WI38 (cell line): ENCODE results near the gene USP30.

Source experiments
- H3K4me3 ChIP-seq: 2 replicates; pipeline ENCODE4 v1.5.1; 2011; ENCODE audit warnings: low read depth, mild to moderate bottlenecking, control low read depth, low read length
- TF ChIP-seq, protein P1 (sequence below): IDR thresholded peaks from 2 replicates; pipeline ENCODE4 v1.5.1; 2012; ENCODE audit warnings: low read depth, mild to moderate bottlenecking, control low read depth, low read length

The USP30 gene

GRCh38 chr12:109054520-109054919 lies 2.1 kb downstream of the USP30 start:
- H3K4me3 ChIP-seq, result no peak overlapping the region
- TF ChIP-seq, protein P1, sequence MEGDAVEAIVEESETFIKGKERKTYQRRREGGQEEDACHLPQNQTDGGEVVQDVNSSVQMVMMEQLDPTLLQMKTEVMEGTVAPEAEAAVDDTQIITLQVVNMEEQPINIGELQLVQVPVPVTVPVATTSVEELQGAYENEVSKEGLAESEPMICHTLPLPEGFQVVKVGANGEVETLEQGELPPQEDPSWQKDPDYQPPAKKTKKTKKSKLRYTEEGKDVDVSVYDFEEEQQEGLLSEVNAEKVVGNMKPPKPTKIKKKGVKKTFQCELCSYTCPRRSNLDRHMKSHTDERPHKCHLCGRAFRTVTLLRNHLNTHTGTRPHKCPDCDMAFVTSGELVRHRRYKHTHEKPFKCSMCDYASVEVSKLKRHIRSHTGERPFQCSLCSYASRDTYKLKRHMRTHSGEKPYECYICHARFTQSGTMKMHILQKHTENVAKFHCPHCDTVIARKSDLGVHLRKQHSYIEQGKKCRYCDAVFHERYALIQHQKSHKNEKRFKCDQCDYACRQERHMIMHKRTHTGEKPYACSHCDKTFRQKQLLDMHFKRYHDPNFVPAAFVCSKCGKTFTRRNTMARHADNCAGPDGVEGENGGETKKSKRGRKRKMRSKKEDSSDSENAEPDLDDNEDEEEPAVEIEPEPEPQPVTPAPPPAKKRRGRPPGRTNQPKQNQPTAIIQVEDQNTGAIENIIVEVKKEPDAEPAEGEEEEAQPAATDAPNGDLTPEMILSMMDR, result no peak

GRCh38 chr12:109056891-109057290 lies 4.5 kb downstream of the USP30 start:
- TF ChIP-seq, protein P1, result no peak
- no peak overlapping the region for H3K4me3 ChIP-seq

- TF ChIP-seq, protein P1, result no peak
- no peak overlapping the region for H3K4me3 ChIP-seq
These were observed 5.0 kb downstream of the USP30 start for GRCh38 chr12:109057376-109057775.

DNA sequence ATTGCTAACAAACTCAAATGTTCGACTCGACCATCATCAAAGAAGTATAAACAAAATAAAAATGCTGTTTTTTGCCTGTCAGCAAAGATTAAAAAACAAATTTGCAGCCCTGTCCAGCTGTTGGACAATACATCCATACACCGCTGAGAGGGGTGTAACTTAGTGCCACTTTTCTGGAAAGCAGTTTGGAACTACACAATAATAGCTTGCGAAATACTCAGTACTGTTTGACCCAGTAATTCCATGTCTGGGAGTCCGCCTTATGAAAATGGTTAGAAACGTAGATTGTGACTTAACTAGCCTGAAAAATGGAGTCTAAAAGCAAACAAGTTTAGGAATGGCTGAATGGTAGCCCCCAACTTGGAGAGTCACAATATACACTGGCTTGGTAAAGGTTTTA lies 6.4 kb downstream of the USP30 start:
- no peak overlapping the region for H3K4me3 ChIP-seq
- TF ChIP-seq, protein P1, result no peak

DNA sequence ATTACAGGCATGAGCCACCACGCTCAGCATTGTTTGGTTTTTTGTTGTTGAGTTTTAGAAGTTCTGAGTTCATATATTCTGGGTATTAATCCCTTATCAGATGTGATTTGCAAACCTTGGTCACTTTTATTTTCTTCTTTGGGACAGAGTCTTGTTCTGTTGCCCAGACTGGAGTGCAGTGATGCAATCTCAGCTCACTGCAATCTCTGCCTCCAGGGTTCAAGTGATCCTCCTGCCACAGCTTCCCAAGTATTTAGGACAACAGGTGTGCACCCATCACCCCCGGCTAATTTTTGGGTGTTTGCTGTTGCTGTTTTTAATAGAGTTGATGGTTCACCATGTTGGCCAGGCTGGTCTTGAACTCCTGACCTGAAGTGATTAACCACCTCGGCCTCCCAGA lies 11.8 kb downstream of the USP30 start:
- TF ChIP-seq, protein P1, result no peak
- no peak overlapping the region for H3K4me3 ChIP-seq

DNA sequence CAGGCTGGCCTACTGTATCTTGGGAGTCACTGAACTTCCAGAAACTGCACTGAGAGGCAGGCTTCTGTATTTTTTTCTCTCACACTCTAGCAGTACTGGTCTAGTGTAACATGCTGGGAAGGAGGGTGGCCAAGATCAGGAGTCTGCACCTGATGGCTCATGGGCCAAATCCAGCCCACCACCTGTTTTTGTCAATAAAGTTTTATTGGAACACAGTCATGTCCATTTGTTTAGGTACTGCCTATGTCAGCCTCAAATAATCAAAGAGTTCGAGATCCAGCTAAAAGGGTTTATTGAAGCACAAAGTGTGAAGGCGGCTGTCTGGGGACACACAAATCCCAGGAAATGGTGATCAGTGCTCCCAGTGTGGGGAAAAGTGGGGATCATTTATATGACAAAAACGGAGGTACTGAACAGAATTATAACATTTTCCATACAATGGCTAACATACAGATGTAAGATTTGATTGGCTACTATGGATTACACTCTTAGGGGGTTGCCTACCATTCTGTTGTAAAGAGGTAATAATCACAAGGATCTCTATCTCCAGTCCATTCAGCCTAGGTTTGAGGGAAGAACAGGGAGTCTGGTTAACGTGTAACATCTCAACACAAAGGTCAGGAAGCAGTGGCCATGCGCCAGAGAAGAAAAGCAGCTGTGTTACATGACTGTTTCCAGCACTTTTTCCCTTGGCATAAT lies 12.9 kb downstream of the USP30 start:
- no peak overlapping the region for H3K4me3 ChIP-seq
- TF ChIP-seq, protein P1, result no peak

GRCh38 chr12:109065853-109066193 lies 13.4 kb downstream of the USP30 start:
- H3K4me3 ChIP-seq, result no peak overlapping the region
- TF ChIP-seq, protein P1, result no peak
